Prostate gland (tissue), 2 donors: ENCODE measurements around the gene DNAH8. TPM values are rescaled to one million over a fixed set of nuclear protein-coding genes. Genes with fewer than 3 reads are reported as not detected.

Experiments
- DNase-seq: peaks from one replicate; pipeline ENCODE4 v3.0.0-alpha.2; 2019; ENCODE audit warnings: low spot score
- H3K27ac ChIP-seq, 2 donors: fragments of 200-600 bp; sonication (generic); 2 replicates each; pipeline ENCODE4 v1.5.1; 2017 to 2019
- H3K27me3 ChIP-seq: fragments of 200-600 bp; sonication (generic); replicated peaks from 2 replicates; pipeline ENCODE4 v1.5.1; 2019; ENCODE audit not compliant: insufficient read depth
- H3K36me3 ChIP-seq, 2 donors: fragments of 200-600 bp; sonication (generic); 1 replicate in 1 of 2; 2 replicates in 1 of 2; pipeline versions ENCODE4 v1.5.1 to v1.8.1; 2017 to 2019
- H3K4me1 ChIP-seq: fragments of 200-600 bp; sonication (generic); replicated peaks from 2 replicates; pipeline ENCODE4 v1.5.1; 2019
- H3K4me3 ChIP-seq, 2 donors: fragments of 200-600 bp; sonication (generic); 2 replicates each; pipeline ENCODE4 v1.5.1; 2017 to 2019
- H3K9me3 ChIP-seq: fragments of 200-600 bp; sonication (generic); 2 replicates; pipeline ENCODE4 v1.5.1; 2017
- CTCF ChIP-seq, 4 experiments: fragments of 200-600 bp in 2 of 4; fragments of 450-650 bp in 2 of 4; sonication (generic) in 2 of 4; IDR thresholded peaks; 1 replicate in 3 of 4; 2 replicates in 1 of 4; pipeline ENCODE4 v1.5.1; 2016 to 2019; ENCODE audit warnings: antibody characterized with exemption in 4 of 4, mild to moderate bottlenecking in 2 of 4, moderate library complexity in 2 of 4
- POLR2A ChIP-seq: fragments of 450-650 bp; IDR thresholded peaks from one replicate; pipeline ENCODE4 v1.6.1; 2016; ENCODE audit warnings: antibody characterized with exemption, mild to moderate bottlenecking
- POLR2AphosphoS5 ChIP-seq: sonication (generic); formaldehyde crosslinking; IDR thresholded peaks from one replicate; pipeline ENCODE4 v1.6.1; 2017; ENCODE audit warnings: antibody characterized with exemption
- WGBS: methylation state at CpG from one replicate; pipeline ENCODE4 v1.1.5; 2018; 5-methylcytosine and 5-hydroxymethylcytosine counted together
- intact Hi-C: fragments of 100-400 bp; cut with DNase I; formaldehyde crosslinking; loops from one replicate; pipeline ENCODE4 v1.14.2; 2022
- total RNA-seq, 2 donors: library from RNA; depleted of rRNA; stranded (reverse); fragments of >200 nt; gene quantifications; one replicate each; pipeline ENCODE4 v1.1.0, GENCODE V29; 2016

The DNAH8 gene
- total RNA-seq, 2 donors from 2014 or later = 0.36 to 3.6 TPM

DNA sequence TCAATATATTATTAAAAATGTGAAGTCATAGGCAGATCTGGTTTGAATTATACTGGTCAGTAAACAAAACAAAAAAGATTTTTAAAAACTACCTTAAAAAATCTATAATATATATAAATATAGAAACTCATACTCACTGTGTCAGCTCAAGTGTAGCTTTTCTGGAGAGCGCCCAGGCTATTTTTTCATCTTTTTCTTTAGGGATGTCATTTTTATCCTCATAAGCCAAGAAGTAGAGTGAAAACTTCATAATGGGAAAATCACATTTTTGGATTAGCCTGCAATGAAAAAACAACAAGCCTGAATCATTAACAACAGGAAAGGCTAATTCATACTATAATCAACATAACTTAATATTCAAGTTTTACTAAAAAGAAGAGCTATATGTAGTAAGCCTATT, 30.9 kb upstream of the DNAH8 start:
- 98% methylated on average over 1 of the region's 1 CpG for WGBS
- DNase-seq = no peak
- H3K4me1 ChIP-seq = no peaks in the 10 kb centered on the region
- no peaks in the 10 kb centered on the region for H3K36me3 ChIP-seq
- H3K4me3 ChIP-seq = no peak overlapping the region
- intact Hi-C loops = no loop called here
- TF ChIP-seq POLR2A (no peak), POLR2AphosphoS5 (no peak), CTCF (IDR thresholded peaks at IDR 0.05) (no peak)
- no peaks in the 10 kb centered on the region for H3K9me3 ChIP-seq
- no peak overlapping the region for H3K27ac ChIP-seq
- H3K27me3 ChIP-seq = no peaks in the 10 kb centered on the region

DNA sequence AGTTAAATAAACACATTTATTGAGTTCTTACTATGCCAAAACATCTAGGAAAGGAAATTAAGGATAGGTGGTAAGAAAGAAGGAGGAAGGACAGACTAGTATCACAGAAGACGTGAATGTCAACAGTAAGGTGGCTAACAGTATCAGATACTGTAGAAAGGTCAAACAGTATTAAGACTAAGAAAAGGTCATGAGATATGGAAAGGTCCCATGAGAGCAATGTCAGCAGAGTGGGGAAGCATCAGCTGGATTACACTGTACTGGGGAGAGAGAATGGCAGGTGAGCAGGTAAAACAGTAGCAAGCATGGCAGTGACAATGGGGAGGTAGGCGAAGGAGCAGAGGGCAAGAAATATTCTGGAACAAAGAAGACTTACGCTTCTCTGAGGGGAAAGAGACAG, 30.2 kb upstream of the DNAH8 start:
- Histone ChIP-seq H3K4me1 (no peaks in the 10 kb centered on the region), H3K27me3 (no peaks in the 10 kb centered on the region), H3K27ac (no peak overlapping the region), H3K36me3 (no peaks in the 10 kb centered on the region), H3K4me3 (no peak overlapping the region), H3K9me3 (no peaks in the 10 kb centered on the region)
- TF ChIP-seq CTCF (IDR thresholded peaks at IDR 0.05) (no peak), POLR2A (no peak), POLR2AphosphoS5 (no peak)
- 88% methylated on average over 3 of the region's 3 CpGs for WGBS
- no peak for DNase-seq
- intact Hi-C loops = no loop called here

DNA sequence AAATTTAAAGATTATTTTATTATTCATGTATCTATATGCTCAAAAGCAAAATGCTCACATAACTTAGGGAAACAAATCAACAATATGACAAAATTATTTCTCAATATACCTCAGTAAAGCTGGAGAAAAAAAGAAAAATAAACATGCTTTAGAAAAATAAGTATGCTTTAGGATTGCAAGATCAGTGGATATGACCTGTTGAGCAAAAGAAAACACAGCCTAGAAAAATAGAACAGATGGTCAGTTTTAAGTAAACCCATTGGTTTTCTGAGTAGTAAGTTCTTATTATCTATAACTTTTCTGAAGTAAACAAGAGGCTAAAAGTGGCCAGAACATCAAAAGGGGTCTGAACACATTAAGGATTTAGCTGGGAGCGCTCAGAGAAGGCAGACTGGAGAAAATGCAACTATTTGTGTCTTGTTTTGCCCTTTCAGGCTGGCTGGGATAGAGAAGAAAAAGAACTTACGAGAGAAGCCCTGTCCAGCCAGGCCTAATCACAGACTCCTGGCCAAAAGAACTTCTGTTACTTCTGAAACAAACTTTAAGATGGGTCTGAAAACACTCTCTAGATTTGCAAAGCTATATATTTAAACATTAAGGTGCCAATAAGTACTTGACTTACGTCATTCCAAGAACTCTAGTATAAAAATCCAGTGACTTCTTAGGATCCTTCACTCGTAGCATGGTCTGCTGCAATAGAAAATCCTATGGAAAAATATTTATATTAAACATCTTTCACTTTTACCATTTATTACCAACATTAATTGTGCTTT, 28.7 kb upstream of the DNAH8 start:
- no peak for DNase-seq
- intact Hi-C loops = no loop called here
- H3K36me3 ChIP-seq = no peaks in the 10 kb centered on the region
- TF ChIP-seq POLR2A (no peak), CTCF (IDR thresholded peaks at IDR 0.05) (no peak), POLR2AphosphoS5 (no peak)
- no peaks in the 10 kb centered on the region for H3K9me3 ChIP-seq
- H3K4me1 ChIP-seq = no peaks in the 10 kb centered on the region
- no peaks in the 10 kb centered on the region for H3K27me3 ChIP-seq
- H3K27ac ChIP-seq = no peak overlapping the region
- H3K4me3 ChIP-seq = no peak overlapping the region
- WGBS = 78% methylated on average over 4 of the region's 4 CpGs

DNA sequence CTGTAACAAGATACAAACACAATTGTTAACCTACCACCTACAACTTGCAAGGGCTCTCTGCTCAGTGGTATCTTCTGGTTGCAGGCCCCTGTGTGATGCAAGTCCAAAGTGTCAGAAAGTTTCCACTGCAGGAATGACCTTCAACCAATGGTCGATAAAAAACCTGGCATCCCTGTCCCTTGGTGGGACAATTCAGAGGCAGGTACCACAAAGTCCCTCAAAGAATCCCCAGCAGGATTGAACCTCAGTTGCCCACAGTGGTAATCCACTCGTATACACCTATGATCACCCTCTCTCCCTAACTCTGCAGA, 28.1 kb upstream of the DNAH8 start:
- H3K4me1 ChIP-seq = no peaks in the 10 kb centered on the region
- no peak overlapping the region for H3K4me3 ChIP-seq
- no peak for DNase-seq
- H3K27ac ChIP-seq = no peak overlapping the region
- intact Hi-C loops = no loop called here
- H3K36me3 ChIP-seq = no peaks in the 10 kb centered on the region
- no peaks in the 10 kb centered on the region for H3K27me3 ChIP-seq
- TF ChIP-seq POLR2AphosphoS5 (no peak), POLR2A (no peak), CTCF (IDR thresholded peaks at IDR 0.05) (no peak)
- no peaks in the 10 kb centered on the region for H3K9me3 ChIP-seq
- WGBS = 86% methylated on average over 2 of the region's 2 CpGs

DNA sequence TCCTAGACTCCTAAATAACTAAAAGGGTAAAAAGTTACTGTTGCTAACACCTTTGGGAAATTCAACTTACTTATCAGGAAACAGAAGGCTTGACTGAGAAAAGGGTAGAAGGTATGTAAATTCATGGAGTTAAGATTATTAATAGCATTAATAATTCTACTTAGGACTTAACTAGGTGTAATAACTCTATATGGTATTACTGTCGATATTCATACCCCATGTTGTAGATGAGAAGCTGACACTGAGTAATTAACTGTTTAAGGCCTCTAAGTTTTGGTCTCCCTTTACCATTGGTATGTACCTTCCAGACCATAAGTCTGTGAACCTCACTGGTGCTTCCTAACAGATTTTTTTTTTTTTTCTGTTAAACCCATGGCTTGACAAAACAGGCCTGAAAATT, 27.6 kb upstream of the DNAH8 start:
- intact Hi-C loops = no loop called here
- no peaks in the 10 kb centered on the region for H3K4me1 ChIP-seq
- H3K9me3 ChIP-seq = no peaks in the 10 kb centered on the region
- DNase-seq = no peak
- 92% methylated on average over 1 of the region's 1 CpG for WGBS
- no peak overlapping the region for H3K27ac ChIP-seq
- H3K27me3 ChIP-seq = no peaks in the 10 kb centered on the region
- H3K4me3 ChIP-seq = no peak overlapping the region
- no peaks in the 10 kb centered on the region for H3K36me3 ChIP-seq
- TF ChIP-seq POLR2A (no peak), CTCF (IDR thresholded peaks at IDR 0.05) (no peak), POLR2AphosphoS5 (no peak)
